ENCODE data around the gene CCDC167. TPM values are rescaled to one million over a fixed set of nuclear protein-coding genes. Genes with fewer than 3 reads are reported as not detected.
A peak's percentile ranks its signal among the peaks of the same experiment; 100 is the strongest.

The CCDC167 gene
- total RNA-seq, 1 experiment from 2014 or later: 27.8 TPM

DNA sequence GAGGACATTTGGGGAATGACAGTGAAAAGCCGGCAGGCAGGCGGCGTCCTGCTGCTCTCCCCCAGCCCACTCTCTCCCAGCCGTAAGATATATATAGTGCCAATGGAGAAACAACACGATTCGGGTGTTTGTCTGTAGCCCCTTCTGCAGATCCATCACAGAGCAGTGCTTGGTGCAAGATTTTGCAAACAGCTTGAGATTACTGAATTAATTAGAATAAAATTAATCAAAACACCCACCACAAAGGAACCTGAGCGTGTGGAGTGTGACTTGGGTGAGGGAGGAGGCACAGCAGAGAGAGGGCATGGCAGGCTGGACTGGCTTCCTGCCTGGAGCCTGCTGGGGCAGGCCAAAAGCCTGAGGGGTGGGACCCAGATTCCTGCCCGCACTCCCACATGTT, 28.8 kb upstream of the CCDC167 start:
- BruUV-seq (replicated peaks): no TSS peak
- no peaks in the 10 kb centered on the region for H3K79me2 ChIP-seq (ENCODE audit: insufficient read depth, low read length)
- no peak for ATAC-seq
- no peak overlapping the region for H3K9ac ChIP-seq (ENCODE audit: low read length)
- no peak for TF ChIP-seq EZH2phosphoT487 (IDR thresholded peaks at IDR 0.05; ENCODE audit: borderline replicate concordance)
- no peak for TF ChIP-seq POLR2AphosphoS5 (IDR thresholded peaks at IDR 0.05; ENCODE audit: low read depth, low read length)
- TF ChIP-seq SRF (IDR thresholded peaks at IDR 0.05; ENCODE audit: low read depth): no peak
- no peak for TF ChIP-seq JUND (IDR thresholded peaks at IDR 0.05)
- no peaks in the 10 kb centered on the region for H4K20me1 ChIP-seq (ENCODE audit: insufficient read depth)
- H3K36me3 ChIP-seq (ENCODE audit: control insufficient read depth in 1 of 2, insufficient read depth in 2 of 2, low read length in 2 of 2): no peaks in the 10 kb centered on the region
- ChIA-PET CTCF (interaction anchor here (1.4 to 1.5 kb wide), 2 partner anchors 10 to 28 kb away, joined by 3 to 4 read pairs; no protein-coding TSS in a partner anchor), POLR2A (no interaction called here), RAD21 (ENCODE audit: low non-redundant PET in 1 of 2, low total read pairs in 2 of 2, uncharacterized antibody in 2 of 2, unreplicated experiment in 2 of 2) (interaction anchor here in 1 of 2 experiments (0.7 kb wide), 1 partner anchor 37 kb away, joined by 3 read pairs; no protein-coding TSS in a partner anchor)
- H3K4me2 ChIP-seq (ENCODE audit: low read length): no peak overlapping the region
- peaks cover 33% of the 10 kb centered on the region; the same call in 1 of the 2 replicates for H3K27me3 ChIP-seq (ENCODE audit: insufficient read depth, low read length)
- intact Hi-C loops (cut with micrococcal nuclease): no loop called here
- no peaks in the 10 kb centered on the region for H3K9me2 ChIP-seq (ENCODE audit: insufficient read depth)
- no peak for DNase-seq (ENCODE audit: low read depth, low spot score)
- no peak overlapping the region for H2AFZ ChIP-seq (ENCODE audit: low read depth, low read length, poor library complexity, severe bottlenecking)
- H3K27ac ChIP-seq (ENCODE audit: low read depth, low read length): no peak overlapping the region
- no peaks in the 10 kb centered on the region for H3K9me3 ChIP-seq (ENCODE audit: control insufficient read depth in 1 of 2, insufficient read depth in 1 of 2, low read depth in 1 of 2, low read length in 2 of 2)
- H3K4me1 ChIP-seq (ENCODE audit: control insufficient read depth in 1 of 2, insufficient read depth in 2 of 2, low read length in 2 of 2): no peaks in the 10 kb centered on the region
- H3K4me3 ChIP-seq (replicated peaks in 1 of 2; ENCODE audit: low read depth in 1 of 2, low read length in 2 of 2): no peak overlapping the region

DNA sequence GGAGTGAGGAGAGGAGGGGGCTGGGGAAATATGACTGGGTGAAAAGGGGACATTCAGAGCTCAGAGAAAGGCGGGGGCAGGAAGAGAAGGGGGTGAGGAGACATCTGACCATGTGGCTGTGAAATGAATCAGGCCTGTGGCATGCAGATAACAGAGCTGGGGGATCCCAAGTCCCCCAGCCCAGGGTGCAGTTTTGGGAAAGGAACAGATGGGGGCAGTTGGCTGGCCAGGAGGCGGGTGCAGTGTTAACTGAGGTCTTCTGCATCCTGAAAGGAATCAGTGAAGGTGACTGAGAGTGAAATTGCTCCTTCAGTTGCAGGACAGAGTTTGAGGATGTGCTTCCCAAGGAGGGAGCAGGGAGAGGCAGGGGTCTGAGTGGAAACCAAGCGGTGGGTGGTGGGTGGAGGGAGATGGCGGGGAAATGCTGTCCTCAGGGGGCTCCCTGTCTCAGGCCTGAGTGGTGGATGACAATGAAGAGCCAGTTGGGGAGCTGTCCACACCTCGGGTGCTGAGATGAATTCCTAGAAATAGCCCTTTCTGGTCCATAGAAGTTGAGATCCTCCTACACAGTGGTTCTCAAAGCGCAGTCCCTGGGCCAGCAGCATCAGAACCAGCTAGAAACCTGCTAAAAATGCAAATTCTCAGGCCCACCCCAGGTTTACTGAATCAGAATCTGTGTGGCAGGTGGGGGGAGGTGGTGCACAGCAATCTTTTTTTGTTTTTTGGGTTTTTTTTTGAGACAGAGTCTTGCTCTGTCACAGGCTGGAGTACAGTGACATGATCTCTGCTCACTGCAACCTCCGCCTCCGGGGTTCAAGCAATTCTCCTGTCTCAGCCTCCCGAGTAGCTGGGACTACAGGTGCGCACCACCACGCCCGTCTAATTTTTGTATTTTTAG, 26.0 kb upstream of the CCDC167 start:
- ATAC-seq: no peak
- Histone ChIP-seq H3K27me3 (ENCODE audit: insufficient read depth, low read length) (peaks cover 10% of the 10 kb centered on the region; the same call in 1 of the 2 replicates), H3K4me3 (replicated peaks in 1 of 2; ENCODE audit: low read depth in 1 of 2, low read length in 2 of 2) (no peak overlapping the region), H3K27ac (ENCODE audit: low read depth, low read length) (no peak overlapping the region), H3K9ac (ENCODE audit: low read length) (no peak overlapping the region), H2AFZ (ENCODE audit: low read depth, low read length, poor library complexity, severe bottlenecking) (no peak overlapping the region), H3K79me2 (ENCODE audit: insufficient read depth, low read length) (no peaks in the 10 kb centered on the region), H3K9me2 (ENCODE audit: insufficient read depth) (no peaks in the 10 kb centered on the region), H3K4me1 (ENCODE audit: control insufficient read depth in 1 of 2, insufficient read depth in 2 of 2, low read length in 2 of 2) (no peaks in the 10 kb centered on the region), H3K9me3 (ENCODE audit: control insufficient read depth in 1 of 2, insufficient read depth in 1 of 2, low read depth in 1 of 2, low read length in 2 of 2) (no peaks in the 10 kb centered on the region), H4K20me1 (ENCODE audit: insufficient read depth) (no peaks in the 10 kb centered on the region), H3K36me3 (ENCODE audit: control insufficient read depth in 1 of 2, insufficient read depth in 2 of 2, low read length in 2 of 2) (no peaks in the 10 kb centered on the region), H3K4me2 (ENCODE audit: low read length) (no peak overlapping the region)
- RAD21 ChIA-PET (ENCODE audit: low non-redundant PET in 1 of 2, low total read pairs in 2 of 2, uncharacterized antibody in 2 of 2, unreplicated experiment in 2 of 2): no interaction called here
- TF ChIP-seq SRF (IDR thresholded peaks at IDR 0.05; ENCODE audit: low read depth): no peak
- TF ChIP-seq, protein P1, sequence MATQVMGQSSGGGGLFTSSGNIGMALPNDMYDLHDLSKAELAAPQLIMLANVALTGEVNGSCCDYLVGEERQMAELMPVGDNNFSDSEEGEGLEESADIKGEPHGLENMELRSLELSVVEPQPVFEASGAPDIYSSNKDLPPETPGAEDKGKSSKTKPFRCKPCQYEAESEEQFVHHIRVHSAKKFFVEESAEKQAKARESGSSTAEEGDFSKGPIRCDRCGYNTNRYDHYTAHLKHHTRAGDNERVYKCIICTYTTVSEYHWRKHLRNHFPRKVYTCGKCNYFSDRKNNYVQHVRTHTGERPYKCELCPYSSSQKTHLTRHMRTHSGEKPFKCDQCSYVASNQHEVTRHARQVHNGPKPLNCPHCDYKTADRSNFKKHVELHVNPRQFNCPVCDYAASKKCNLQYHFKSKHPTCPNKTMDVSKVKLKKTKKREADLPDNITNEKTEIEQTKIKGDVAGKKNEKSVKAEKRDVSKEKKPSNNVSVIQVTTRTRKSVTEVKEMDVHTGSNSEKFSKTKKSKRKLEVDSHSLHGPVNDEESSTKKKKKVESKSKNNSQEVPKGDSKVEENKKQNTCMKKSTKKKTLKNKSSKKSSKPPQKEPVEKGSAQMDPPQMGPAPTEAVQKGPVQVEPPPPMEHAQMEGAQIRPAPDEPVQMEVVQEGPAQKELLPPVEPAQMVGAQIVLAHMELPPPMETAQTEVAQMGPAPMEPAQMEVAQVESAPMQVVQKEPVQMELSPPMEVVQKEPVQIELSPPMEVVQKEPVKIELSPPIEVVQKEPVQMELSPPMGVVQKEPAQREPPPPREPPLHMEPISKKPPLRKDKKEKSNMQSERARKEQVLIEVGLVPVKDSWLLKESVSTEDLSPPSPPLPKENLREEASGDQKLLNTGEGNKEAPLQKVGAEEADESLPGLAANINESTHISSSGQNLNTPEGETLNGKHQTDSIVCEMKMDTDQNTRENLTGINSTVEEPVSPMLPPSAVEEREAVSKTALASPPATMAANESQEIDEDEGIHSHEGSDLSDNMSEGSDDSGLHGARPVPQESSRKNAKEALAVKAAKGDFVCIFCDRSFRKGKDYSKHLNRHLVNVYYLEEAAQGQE (IDR thresholded peaks at IDR 0.05; ENCODE audit: low read depth): peak; percentile 75
- TF ChIP-seq ZFX (IDR thresholded peaks at IDR 0.05): no peak
- no peak for TF ChIP-seq SIN3A (IDR thresholded peaks at IDR 0.05; ENCODE audit: low read depth)
- TF ChIP-seq SP1 (IDR thresholded peaks at IDR 0.05; ENCODE audit: low read depth): no peak
- BruUV-seq (replicated peaks): no TSS peak
- no peak for DNase-seq (ENCODE audit: low read depth, low spot score)
- intact Hi-C loops (cut with micrococcal nuclease): no loop called here
- CTCF ChIA-PET: interaction anchor here (1.8 kb wide), 1 partner anchor 12 kb away, joined by 4 read pairs; no protein-coding TSS in a partner anchor
- POLR2A ChIA-PET: no interaction called here
